Measurements from ENCODE around the gene STK25.

The STK25 gene

GRCh38 chr2:241508240-241509154 is at the start of gene STK25:
Gene STK25, minus strand, starts transcription at chr2:241508584. Its CDS starts 549 bp downstream, at chr2:241508035.
- H3K4me3 ChIP-seq: peak within 1 kb of the TSS; percentile 63 to 99 (median 90)
- H3K27ac ChIP-seq: peak within 1 kb of the TSS; percentile 79 to 97 (median 92)

- no peak overlapping the region for H3K27ac ChIP-seq
Measured at GRCh38 chr2:241556746-241557145, 48.4 kb upstream of the STK25 start.

GRCh38 chr2:241555711-241556110 is 47.3 kb upstream of the STK25 start:
- no peak overlapping the region for H3K27ac ChIP-seq

More at GRCh38 chr2:241556746-241557145, 48.4 kb upstream of the STK25 start:
- H3K4me3 ChIP-seq: no peak overlapping the region

GRCh38 chr2:241554610-241555322 is 46.4 kb upstream of the STK25 start:
- H3K4me3 ChIP-seq: no peak overlapping the region
- no peak overlapping the region for H3K27ac ChIP-seq

More at GRCh38 chr2:241555711-241556110, 47.3 kb upstream of the STK25 start:
- H3K4me3 ChIP-seq: no peak overlapping the region

- Histone ChIP-seq H3K4me3 (no peak overlapping the region), H3K27ac (no peak overlapping the region)
Measured at GRCh38 chr2:241553981-241554380, 45.6 kb upstream of the STK25 start.

- Histone ChIP-seq H3K27ac (no peak overlapping the region), H3K4me3 (no peak overlapping the region)
Measured at GRCh38 chr2:241553512-241553830, 45.1 kb upstream of the STK25 start.

- Histone ChIP-seq H3K4me3 (peak overlapping the region in 3 of 7 experiments; percentile 13 to 23 (median 14)), H3K27ac (peak overlapping the region in 2 of 21 experiments; percentile 6 to 32)
Measured at GRCh38 chr2:241551998-241552737, 43.8 kb upstream of the STK25 start.

GRCh38 chr2:241551599-241551997 is 43.2 kb upstream of the STK25 start:
- peak overlapping the region in 3 of 7 experiments; percentile 13 to 23 (median 14) for H3K4me3 ChIP-seq
- peak overlapping the region in 2 of 21 experiments; percentile 6 to 32 for H3K27ac ChIP-seq

GRCh38 chr2:241550616-241551580 is 42.5 kb upstream of the STK25 start:
- H3K27ac ChIP-seq: peak overlapping the region in 2 of 21 experiments; percentile 6 to 32
- peak overlapping the region in 1 of 7 experiments; percentile 13 for H3K4me3 ChIP-seq

GRCh38 chr2:241548451-241548835 is 40.1 kb upstream of the STK25 start:
- H3K27ac ChIP-seq: no peak overlapping the region

GRCh38 chr2:241547781-241548450 is 39.5 kb upstream of the STK25 start:
- H3K4me3 ChIP-seq: no peak overlapping the region

More at GRCh38 chr2:241548451-241548835, 40.1 kb upstream of the STK25 start:
- no peak overlapping the region for H3K4me3 ChIP-seq

GRCh38 chr2:241546771-241547498 is 38.6 kb upstream of the STK25 start:
- Histone ChIP-seq H3K4me3 (no peak overlapping the region), H3K27ac (no peak overlapping the region)

More at GRCh38 chr2:241547781-241548450, 39.5 kb upstream of the STK25 start:
- no peak overlapping the region for H3K27ac ChIP-seq

GRCh38 chr2:241545523-241546473 is 37.4 kb upstream of the STK25 start:
- Histone ChIP-seq H3K27ac (no peak overlapping the region), H3K4me3 (no peak overlapping the region)

- Histone ChIP-seq H3K27ac (no peak overlapping the region), H3K4me3 (no peak overlapping the region)
Measured at GRCh38 chr2:241545106-241545505, 36.7 kb upstream of the STK25 start.

- Histone ChIP-seq H3K27ac (no peak overlapping the region), H3K4me3 (no peak overlapping the region)
Measured at GRCh38 chr2:241542278-241542605, 33.9 kb upstream of the STK25 start.

- no peak overlapping the region for H3K4me3 ChIP-seq
- no peak overlapping the region for H3K27ac ChIP-seq
Measured at GRCh38 chr2:241541564-241542277, 33.3 kb upstream of the STK25 start.

Data from skin epidermis (tissue), 12 donors.